Midbrain (tissue), 1 donor: ENCODE results near the gene PRKD1.

Experiments
- DNase-seq: peaks from one replicate; lab custom pipeline; 2025; lab: John Stamatoyannopoulos, UW

The PRKD1 gene

GRCh38 chr14:29671034-29671433 lies 256.6 kb downstream of the PRKD1 start:
- peak; percentile 6 for DNase-seq

- peak; percentile 51 for DNase-seq
Observed at GRCh38 chr14:29668201-29668600, 259.4 kb downstream of the PRKD1 start.

- no peak for DNase-seq
Observed at GRCh38 chr14:29664515-29664914, 263.1 kb downstream of the PRKD1 start.

- no peak for DNase-seq
Observed at GRCh38 chr14:29663281-29663801, 264.3 kb downstream of the PRKD1 start.

- DNase-seq: no peak
Observed at GRCh38 chr14:29654901-29655550, 272.6 kb downstream of the PRKD1 start.

GRCh38 chr14:29653303-29653702 lies 274.3 kb downstream of the PRKD1 start:
- no peak for DNase-seq

- no peak for DNase-seq
Observed at GRCh38 chr14:29652571-29652970, 275.1 kb downstream of the PRKD1 start.

- DNase-seq: no peak
Observed at GRCh38 chr14:29650554-29651269, 276.9 kb downstream of the PRKD1 start.

GRCh38 chr14:29649170-29649569 lies 278.5 kb downstream of the PRKD1 start:
- DNase-seq: no peak

- DNase-seq: no peak
Observed at GRCh38 chr14:29648045-29648444, 279.6 kb downstream of the PRKD1 start.

- no peak for DNase-seq
Observed at GRCh38 chr14:29645117-29645516, 282.5 kb downstream of the PRKD1 start.

- DNase-seq: no peak
Observed at GRCh38 chr14:29643433-29644211, 284.0 kb downstream of the PRKD1 start.

GRCh38 chr14:29637411-29637810 lies 290.2 kb downstream of the PRKD1 start:
- peak; percentile 72 for DNase-seq

- DNase-seq: no peak
Observed at GRCh38 chr14:29636870-29637269, 290.8 kb downstream of the PRKD1 start.

GRCh38 chr14:29630566-29631160 lies 297.0 kb downstream of the PRKD1 start:
- no peak for DNase-seq

- DNase-seq: no peak
Observed at GRCh38 chr14:29629839-29630238, 297.8 kb downstream of the PRKD1 start.

GRCh38 chr14:29627137-29627536 lies 300.5 kb downstream of the PRKD1 start:
- no peak for DNase-seq

- DNase-seq: no peak
Observed at GRCh38 chr14:29618323-29619067, 309.2 kb downstream of the PRKD1 start.

- DNase-seq: no peak
Observed at GRCh38 chr14:29616922-29617321, 310.7 kb downstream of the PRKD1 start.

- DNase-seq: no peak
Observed at GRCh38 chr14:29608861-29609260, 318.8 kb downstream of the PRKD1 start.

GRCh38 chr14:29607169-29607568 lies 320.5 kb downstream of the PRKD1 start:
- DNase-seq: no peak

- DNase-seq: no peak
Observed at GRCh38 chr14:29603696-29604095, 324.0 kb downstream of the PRKD1 start.
